OCI-LY7 (cell line): ENCODE measurements around the gene CFAP206. TPM values are rescaled to one million over a fixed set of nuclear protein-coding genes. Genes with fewer than 3 reads are reported as not detected.

Experiments used
- BruUV-seq: library from RNA; stranded (reverse); fragments of 400-500 nt; replicated peaks from 2 replicates; lab custom pipeline; 2021; lab: Mats Ljungman, UMichigan
- CTCF ChIA-PET: fragments of 300-600 bp; sonication (Branson Sonifier 250); formaldehyde crosslinking; loops from one replicate; lab custom pipeline; 2022; ENCODE audit warnings: antibody characterized with exemption; ENCODE audit not compliant: unreplicated experiment; lab: Charles Lee
- POLR2A ChIA-PET: fragments of 300-600 bp; sonication (Branson Sonifier 250); formaldehyde crosslinking; loops from one replicate; lab custom pipeline; 2022; ENCODE audit warnings: antibody characterized with exemption; lab: Charles Lee
- DNase-seq: peaks from one replicate; pipeline ENCODE4 v3.0.0-alpha.2; 2015; ENCODE audit warnings: low spot score
- H2AFZ ChIP-seq: fragments of 200-600 bp; sonication (generic), shearing (Covaris generic); 2 replicates; pipeline ENCODE4 v1.6.1; 2014; ENCODE audit warnings: mild to moderate bottlenecking, antibody characterized with exemption, low read length, moderate library complexity
- H3K27ac ChIP-seq: fragments of 200-600 bp; sonication (generic); 2 replicates; pipeline ENCODE4 v1.5.1; 2014; ENCODE audit warnings: mixed run types, low read depth, mild to moderate bottlenecking, moderate library complexity, low read length, inconsistent platforms; ENCODE audit not compliant: poor library complexity, severe bottlenecking
- H3K36me3 ChIP-seq: fragments of 200-600 bp; sonication (generic); 2 replicates; pipeline ENCODE4 v1.6.1; 2014; ENCODE audit warnings: mild to moderate bottlenecking, antibody characterized with exemption, low read length, moderate library complexity, mixed read lengths; ENCODE audit not compliant: insufficient read depth
- H3K4me1 ChIP-seq: fragments of 200-600 bp; sonication (generic); 2 replicates; pipeline ENCODE4 v1.5.1; 2014; ENCODE audit warnings: mild to moderate bottlenecking, low read length; ENCODE audit not compliant: insufficient read depth, poor library complexity, severe bottlenecking
- H3K4me2 ChIP-seq: fragments of 200-600 bp; sonication (generic); 2 replicates; pipeline ENCODE4 v1.6.1; 2014; ENCODE audit warnings: mild to moderate bottlenecking, low read length
- H3K4me3 ChIP-seq: fragments of 200-600 bp; sonication (generic); 2 replicates; pipeline ENCODE4 v1.5.1; 2014; ENCODE audit warnings: mild to moderate bottlenecking, low read depth, low read length; ENCODE audit not compliant: poor library complexity, severe bottlenecking
- H3K79me2 ChIP-seq: fragments of 200-600 bp; sonication (generic); 2 replicates; pipeline ENCODE4 v1.6.1; 2016; ENCODE audit warnings: low read depth, mild to moderate bottlenecking, low read length, moderate library complexity, mixed read lengths; ENCODE audit not compliant: insufficient read depth
- H3K9me2 ChIP-seq: fragments of 200-600 bp; sonication (generic); 2 replicates; pipeline ENCODE4 v1.6.1; 2016; ENCODE audit warnings: mild to moderate bottlenecking, low read length, mixed read lengths; ENCODE audit not compliant: insufficient read depth
- H3K9me3 ChIP-seq: fragments of 200-600 bp; sonication (generic); 2 replicates; pipeline ENCODE4 v1.6.1; 2014; ENCODE audit warnings: mild to moderate bottlenecking, mixed run types, low read length, mixed read lengths
- H4K20me1 ChIP-seq: fragments of 200-600 bp; sonication (generic); 2 replicates; pipeline ENCODE4 v1.6.1; 2014; ENCODE audit warnings: mild to moderate bottlenecking, antibody characterized with exemption, low read length, moderate library complexity, mixed read lengths; ENCODE audit not compliant: insufficient read depth
- EZH2phosphoT487 ChIP-seq: fragments of 200-600 bp; sonication (generic); IDR thresholded peaks from 2 replicates; pipeline ENCODE4 v1.6.1; 2018; ENCODE audit warnings: low read depth, borderline replicate concordance, mild to moderate bottlenecking, mixed run types, antibody characterized with exemption, low read length, moderate library complexity, mixed read lengths
- intact Hi-C: fragments of 100-400 bp; cut with micrococcal nuclease; formaldehyde crosslinking; loops from one replicate; pipeline ENCODE4 v1.10.0; 2022; ENCODE audit not compliant: unreplicated experiment
- total RNA-seq, 2 experiments: library from RNA; depleted of rRNA in 1 of 2; stranded (reverse); fragments of >200 nt in 1 of 2; shearing (Covaris generic) in 1 of 2; gene quantifications; 2 replicates each; pipeline ENCODE4 v1.2.3, GENCODE V29; 2014 to 2022
- TF ChIP-seq, protein P1 (sequence below): fragments of 200-600 bp; sonication (generic); conservative IDR thresholded peaks from 2 replicates; pipeline ENCODE4 v1.5.1; 2014; ENCODE audit warnings: mild to moderate bottlenecking, antibody characterized with exemption, low read length, moderate library complexity, mixed read lengths

Gene CFAP206
- total RNA-seq, 2 experiments from 2014 or later = 0.19 to 0.32 TPM

GRCh38 chr6:87366072-87366827, 41.5 kb upstream of the CFAP206 start:
- Histone ChIP-seq H4K20me1 (no peaks in the 10 kb centered on the region), H3K4me3 (no peak overlapping the region), H3K4me1 (no peaks in the 10 kb centered on the region), H3K9me2 (no peaks in the 10 kb centered on the region), H3K79me2 (no peaks in the 10 kb centered on the region), H3K9me3 (no peaks in the 10 kb centered on the region), H3K27ac (no peak overlapping the region), H3K36me3 (no peaks in the 10 kb centered on the region; the same call in 1 of the 2 replicates), H3K4me2 (no peak overlapping the region), H2AFZ (no peak overlapping the region)
- ChIA-PET POLR2A (no interaction called here), CTCF (no interaction called here)
- no TSS peak for BruUV-seq
- no peak for TF ChIP-seq EZH2phosphoT487
- TF ChIP-seq, protein P1, sequence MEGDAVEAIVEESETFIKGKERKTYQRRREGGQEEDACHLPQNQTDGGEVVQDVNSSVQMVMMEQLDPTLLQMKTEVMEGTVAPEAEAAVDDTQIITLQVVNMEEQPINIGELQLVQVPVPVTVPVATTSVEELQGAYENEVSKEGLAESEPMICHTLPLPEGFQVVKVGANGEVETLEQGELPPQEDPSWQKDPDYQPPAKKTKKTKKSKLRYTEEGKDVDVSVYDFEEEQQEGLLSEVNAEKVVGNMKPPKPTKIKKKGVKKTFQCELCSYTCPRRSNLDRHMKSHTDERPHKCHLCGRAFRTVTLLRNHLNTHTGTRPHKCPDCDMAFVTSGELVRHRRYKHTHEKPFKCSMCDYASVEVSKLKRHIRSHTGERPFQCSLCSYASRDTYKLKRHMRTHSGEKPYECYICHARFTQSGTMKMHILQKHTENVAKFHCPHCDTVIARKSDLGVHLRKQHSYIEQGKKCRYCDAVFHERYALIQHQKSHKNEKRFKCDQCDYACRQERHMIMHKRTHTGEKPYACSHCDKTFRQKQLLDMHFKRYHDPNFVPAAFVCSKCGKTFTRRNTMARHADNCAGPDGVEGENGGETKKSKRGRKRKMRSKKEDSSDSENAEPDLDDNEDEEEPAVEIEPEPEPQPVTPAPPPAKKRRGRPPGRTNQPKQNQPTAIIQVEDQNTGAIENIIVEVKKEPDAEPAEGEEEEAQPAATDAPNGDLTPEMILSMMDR = no peak
- DNase-seq = no peak
- intact Hi-C loops = no loop called here

DNA sequence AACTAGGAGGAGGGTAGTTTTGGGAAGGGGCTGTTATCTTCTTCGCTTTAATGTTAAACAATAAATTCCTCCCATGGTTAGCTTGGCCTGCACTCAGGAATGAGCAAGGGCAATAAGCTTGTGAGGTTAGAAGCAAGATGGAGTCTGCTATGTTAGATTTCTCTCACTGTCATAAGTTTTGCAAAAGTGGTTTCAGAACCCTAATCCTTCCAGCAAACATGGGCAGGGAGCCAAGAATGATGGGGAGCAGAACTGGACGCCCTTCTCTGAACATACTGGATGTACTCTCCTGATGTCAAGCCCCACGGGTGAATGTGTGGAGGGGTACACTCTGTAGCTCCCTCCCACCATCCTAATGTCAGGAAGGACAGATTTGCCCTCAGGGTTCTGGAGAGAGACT, 40.9 kb upstream of the CFAP206 start:
- DNase-seq = no peak
- BruUV-seq = no TSS peak
- Histone ChIP-seq H3K9me2 (no peaks in the 10 kb centered on the region), H3K27ac (no peak overlapping the region), H3K79me2 (no peaks in the 10 kb centered on the region), H3K36me3 (no peaks in the 10 kb centered on the region; the same call in 1 of the 2 replicates), H3K4me3 (no peak overlapping the region), H3K4me1 (no peaks in the 10 kb centered on the region), H2AFZ (no peak overlapping the region), H3K4me2 (no peak overlapping the region), H3K9me3 (no peaks in the 10 kb centered on the region), H4K20me1 (no peaks in the 10 kb centered on the region)
- CTCF ChIA-PET = no interaction called here
- TF ChIP-seq, protein P1 = no peak
- TF ChIP-seq EZH2phosphoT487 = no peak
- POLR2A ChIA-PET = no interaction called here
- intact Hi-C loops = no loop called here

GRCh38 chr6:87373377-87373776, 34.4 kb upstream of the CFAP206 start:
- no peak overlapping the region for H2AFZ ChIP-seq
- no peaks in the 10 kb centered on the region for H3K9me2 ChIP-seq
- H3K4me1 ChIP-seq = no peaks in the 10 kb centered on the region
- H3K4me2 ChIP-seq = no peak overlapping the region
- H3K27ac ChIP-seq = no peak overlapping the region
- no peaks in the 10 kb centered on the region for H4K20me1 ChIP-seq
- no peak overlapping the region for H3K4me3 ChIP-seq
- no peaks in the 10 kb centered on the region for H3K9me3 ChIP-seq
- no peaks in the 10 kb centered on the region for H3K79me2 ChIP-seq
- CTCF ChIA-PET = no interaction called here
- H3K36me3 ChIP-seq = no peaks in the 10 kb centered on the region
- POLR2A ChIA-PET = interaction anchor here (1.2 kb wide), 1 partner anchor 888 kb away, joined by 3 read pairs; no protein-coding TSS in a partner anchor
- DNase-seq = no peak
- no peak for TF ChIP-seq EZH2phosphoT487
- TF ChIP-seq, protein P1 = no peak
- intact Hi-C loops = no loop called here
- no TSS peak for BruUV-seq
